Esophagus squamous epithelium (tissue), 5 donors: Measurements from ENCODE around the gene HECTD4. TPM values are rescaled to one million over a fixed set of nuclear protein-coding genes. Genes with fewer than 3 reads are reported as not detected.

Experiments used
- DNase-seq: peaks from one replicate; lab custom pipeline; 2025; lab: John Stamatoyannopoulos, UW
- H3K27ac ChIP-seq, 4 donors: fragments of 200-600 bp; sonication (generic); one replicate each; pipeline ENCODE4 v1.5.1; 2016 to 2019; ENCODE audit warnings: mild to moderate bottlenecking in 1 of 4
- H3K27me3 ChIP-seq, 4 donors: fragments of 200-600 bp; sonication (generic); 1 replicate in 3 of 4; 2 replicates in 1 of 4; pipeline versions ENCODE4 v1.5.1 to v1.6.0; 2017 to 2021; ENCODE audit warnings: antibody characterized with exemption in 1 of 4
- H3K36me3 ChIP-seq, 3 donors: fragments of 200-600 bp; sonication (generic); one replicate each; pipeline ENCODE4 v1.5.1; 2016 to 2019
- H3K4me1 ChIP-seq, 3 donors: fragments of 200-600 bp; sonication (generic); one replicate each; pipeline ENCODE4 v1.5.1; 2017 to 2019
- H3K4me3 ChIP-seq, 4 donors: fragments of 200-600 bp; sonication (generic); 1 replicate in 3 of 4; 2 replicates in 1 of 4; pipeline ENCODE4 v1.5.1; 2016 to 2019; ENCODE audit warnings: mild to moderate bottlenecking in 2 of 4, moderate library complexity in 1 of 4
- H3K9me3 ChIP-seq, 3 donors: fragments of 200-600 bp; sonication (generic); one replicate each; pipeline ENCODE4 v1.5.1; 2016 to 2019
- POLR2A ChIP-seq, 4 donors: fragments of 450-650 bp; IDR thresholded peaks; one replicate each; pipeline ENCODE4 v1.6.1; 2017; ENCODE audit warnings: antibody characterized with exemption in 4 of 4, mild to moderate bottlenecking in 4 of 4, moderate library complexity in 3 of 4
- WGBS, 2 donors: methylation state at CpG; one replicate each; pipeline ENCODE4 v1.1.5; 2018; 5-methylcytosine and 5-hydroxymethylcytosine counted together
- intact Hi-C: fragments of 100-400 bp; cut with DNase I; formaldehyde crosslinking; loops from one replicate; pipeline ENCODE4 v1.15.0; 2022
- total RNA-seq, 4 donors: library from RNA; depleted of rRNA; stranded (reverse); fragments of >200 nt; gene quantifications; one replicate each; pipeline ENCODE4 v1.1.0, GENCODE V29; 2016
- TF ChIP-seq, protein P1 (sequence below), 6 experiments: fragments of 450-650 bp in 4 of 6; fragments of 200-600 bp in 2 of 6; sonication (generic) in 2 of 6; IDR thresholded peaks; one replicate each; pipeline ENCODE4 v1.5.1; 2016 to 2019; ENCODE audit warnings: antibody characterized with exemption in 6 of 6, mild to moderate bottlenecking in 4 of 6, moderate library complexity in 4 of 6
- donor health status: DM: yes; HTN: yes; CAD: no.

Gene HECTD4
- total RNA-seq, 4 donors from 2014 or later: 15.4 to 53.4 (median 33.4) TPM

GRCh38 chr12:112374166-112374740 lies 8.0 kb downstream of the HECTD4 start:
- no peaks in the 10 kb centered on the region for H3K27me3 ChIP-seq
- H3K9me3 ChIP-seq: no peaks in the 10 kb centered on the region
- DNase-seq: no peak
- 75 to 86% methylated on average over 3 of the region's 3 CpGs for WGBS, 2 donors
- TF ChIP-seq POLR2A (IDR thresholded peaks at IDR 0.05): no peak
- TF ChIP-seq, protein P1, sequence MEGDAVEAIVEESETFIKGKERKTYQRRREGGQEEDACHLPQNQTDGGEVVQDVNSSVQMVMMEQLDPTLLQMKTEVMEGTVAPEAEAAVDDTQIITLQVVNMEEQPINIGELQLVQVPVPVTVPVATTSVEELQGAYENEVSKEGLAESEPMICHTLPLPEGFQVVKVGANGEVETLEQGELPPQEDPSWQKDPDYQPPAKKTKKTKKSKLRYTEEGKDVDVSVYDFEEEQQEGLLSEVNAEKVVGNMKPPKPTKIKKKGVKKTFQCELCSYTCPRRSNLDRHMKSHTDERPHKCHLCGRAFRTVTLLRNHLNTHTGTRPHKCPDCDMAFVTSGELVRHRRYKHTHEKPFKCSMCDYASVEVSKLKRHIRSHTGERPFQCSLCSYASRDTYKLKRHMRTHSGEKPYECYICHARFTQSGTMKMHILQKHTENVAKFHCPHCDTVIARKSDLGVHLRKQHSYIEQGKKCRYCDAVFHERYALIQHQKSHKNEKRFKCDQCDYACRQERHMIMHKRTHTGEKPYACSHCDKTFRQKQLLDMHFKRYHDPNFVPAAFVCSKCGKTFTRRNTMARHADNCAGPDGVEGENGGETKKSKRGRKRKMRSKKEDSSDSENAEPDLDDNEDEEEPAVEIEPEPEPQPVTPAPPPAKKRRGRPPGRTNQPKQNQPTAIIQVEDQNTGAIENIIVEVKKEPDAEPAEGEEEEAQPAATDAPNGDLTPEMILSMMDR (IDR thresholded peaks at IDR 0.05): no peak
- no peak overlapping the region for H3K4me3 ChIP-seq
- peaks cover 0 to 7% (median 0%) of the 10 kb centered on the region in 3 donors for H3K36me3 ChIP-seq
- H3K4me1 ChIP-seq: peaks cover 0 to 17% (median 0%) of the 10 kb centered on the region in 3 donors
- intact Hi-C loops: no loop called here
- peak overlapping the region in 1 of 4 donors; percentile 12 for H3K27ac ChIP-seq

DNA sequence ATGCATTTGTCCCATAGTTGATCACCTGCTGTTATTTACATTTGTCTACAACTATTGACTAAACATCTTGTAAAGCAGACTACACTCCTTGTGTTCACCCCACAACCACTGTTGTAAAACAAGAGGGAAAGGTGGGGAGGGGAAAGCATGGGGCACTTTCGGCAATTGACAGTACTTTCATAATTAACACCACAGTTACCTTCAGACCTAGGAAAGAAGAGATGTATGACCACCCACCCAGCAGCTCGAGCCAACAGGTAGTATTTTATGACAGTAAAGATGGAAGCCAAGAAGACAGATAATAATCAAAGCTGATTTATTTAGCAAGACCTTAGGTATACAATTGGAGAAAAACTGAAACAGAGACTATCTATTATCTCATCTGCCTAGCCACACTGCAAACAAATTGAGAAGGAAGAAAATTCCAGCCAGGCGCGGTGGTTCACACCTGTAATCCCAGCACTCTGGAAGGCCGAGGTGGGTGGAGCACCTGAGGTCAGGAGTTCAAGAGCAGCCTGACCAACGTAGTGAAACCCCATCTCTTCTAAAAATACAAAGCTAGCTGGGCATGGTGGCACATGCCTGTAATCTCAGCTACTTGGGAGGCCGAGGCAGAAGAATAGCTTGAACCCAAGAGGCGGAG lies 11.2 kb downstream of the HECTD4 start:
- intact Hi-C loops: no loop called here
- TF ChIP-seq POLR2A (IDR thresholded peaks at IDR 0.05): no peak
- TF ChIP-seq, protein P1 (IDR thresholded peaks at IDR 0.05): no peak
- peaks cover 0 to 7% (median 0%) of the 10 kb centered on the region in 3 donors for H3K36me3 ChIP-seq
- H3K4me3 ChIP-seq: no peak overlapping the region
- no peaks in the 10 kb centered on the region for H3K9me3 ChIP-seq
- no peak for DNase-seq
- no peak overlapping the region for H3K27ac ChIP-seq
- 65 to 72% methylated on average over 6 to 8 of the region's 8 CpGs for WGBS, 2 donors
- H3K4me1 ChIP-seq: peaks cover 0 to 11% (median 0%) of the 10 kb centered on the region in 3 donors
- no peaks in the 10 kb centered on the region for H3K27me3 ChIP-seq

DNA sequence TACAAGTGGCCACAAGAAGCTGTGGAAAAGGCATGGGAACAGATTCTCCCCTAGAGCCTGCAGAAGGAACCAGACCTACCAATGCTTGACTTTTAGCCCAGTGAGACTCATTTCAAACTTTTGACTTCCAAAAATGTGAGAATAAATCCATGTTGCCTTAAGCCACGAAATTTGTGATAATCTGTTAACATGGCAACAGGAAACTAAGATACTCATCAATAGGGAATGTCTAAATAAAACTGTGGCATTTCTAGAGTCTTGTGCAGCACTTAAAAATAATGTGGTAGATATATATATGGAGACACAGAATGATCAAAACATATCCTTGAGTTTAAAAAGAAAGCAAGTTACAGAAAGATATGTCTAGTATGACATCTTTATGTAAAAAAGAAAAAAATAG lies 12.0 kb downstream of the HECTD4 start:
- Histone ChIP-seq H3K36me3 (peaks cover 0 to 4% (median 0%) of the 10 kb centered on the region in 3 donors), H3K9me3 (no peaks in the 10 kb centered on the region), H3K4me3 (no peak overlapping the region), H3K4me1 (peaks cover 0 to 11% (median 0%) of the 10 kb centered on the region in 3 donors), H3K27ac (no peak overlapping the region), H3K27me3 (no peaks in the 10 kb centered on the region)
- TF ChIP-seq, protein P1 (IDR thresholded peaks at IDR 0.05): no peak
- no peak for TF ChIP-seq POLR2A (IDR thresholded peaks at IDR 0.05)
- WGBS, 2 donors: 10 to 21% methylated on average over 1 of the region's 1 CpG
- intact Hi-C loops: no loop called here
- DNase-seq: no peak

GRCh38 chr12:112368856-112369255 lies 13.4 kb downstream of the HECTD4 start:
- TF ChIP-seq, protein P1 (IDR thresholded peaks at IDR 0.05): no peak
- no peak for TF ChIP-seq POLR2A (IDR thresholded peaks at IDR 0.05)
- Histone ChIP-seq H3K36me3 (no peaks in the 10 kb centered on the region), H3K27me3 (no peaks in the 10 kb centered on the region), H3K9me3 (no peaks in the 10 kb centered on the region), H3K27ac (peak overlapping the region in 2 of 4 donors; percentile 40 to 42), H3K4me3 (no peak overlapping the region), H3K4me1 (peaks cover 0 to 11% (median 0%) of the 10 kb centered on the region in 3 donors)
- intact Hi-C loops: no loop called here
- DNase-seq: no peak
- 75 to 78% methylated on average over 6 of the region's 6 CpGs for WGBS, 2 donors

DNA sequence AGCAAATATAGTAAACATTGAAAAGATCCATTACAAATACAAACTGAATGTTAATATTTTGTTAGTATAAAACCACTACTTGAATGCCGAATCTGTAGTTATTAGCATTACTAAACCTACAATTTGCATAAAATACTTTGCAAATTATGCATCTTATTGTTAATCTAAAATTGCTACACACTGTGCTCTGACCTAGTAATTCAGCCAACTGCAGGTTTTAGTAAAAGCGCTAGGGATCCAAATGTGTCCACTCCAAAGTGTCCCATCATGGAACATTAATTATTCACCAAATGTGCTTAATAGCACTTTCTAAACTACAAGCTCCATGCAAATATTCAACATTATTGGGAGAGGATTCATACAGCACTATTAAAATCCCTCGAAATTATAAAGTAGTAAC lies 14.3 kb downstream of the HECTD4 start:
- WGBS, 2 donors: 82 to 86% methylated on average over 3 of the region's 3 CpGs

More for the DNA sequence above, 14.3 kb downstream of the HECTD4 start:
- no peak overlapping the region for H3K27ac ChIP-seq
- DNase-seq: no peak
- no peaks in the 10 kb centered on the region for H3K9me3 ChIP-seq
- H3K4me1 ChIP-seq: peaks cover 0 to 11% (median 0%) of the 10 kb centered on the region in 3 donors
- no peaks in the 10 kb centered on the region for H3K36me3 ChIP-seq
- TF ChIP-seq POLR2A (IDR thresholded peaks at IDR 0.05): no peak
- TF ChIP-seq, protein P1 (IDR thresholded peaks at IDR 0.05): no peak
- intact Hi-C loops: no loop called here
- no peak overlapping the region for H3K4me3 ChIP-seq
- no peaks in the 10 kb centered on the region for H3K27me3 ChIP-seq
